DND-41 (cell line): ENCODE measurements around the gene HAAO.

Source experiments
- EZH2 ChIP-seq: IDR thresholded peaks from 3 replicates; pipeline ENCODE4 v1.6.1; 2012; ENCODE audit warnings: borderline replicate concordance, low read depth, mild to moderate bottlenecking, moderate library complexity, low read length, inconsistent platforms; ENCODE audit not compliant: severe bottlenecking
- TF ChIP-seq, protein P1 (sequence below): IDR thresholded peaks from 2 replicates; pipeline ENCODE4 v1.5.1; 2012; ENCODE audit warnings: borderline replicate concordance, low read length, moderate library complexity, mild to moderate bottlenecking; ENCODE audit not compliant: poor library complexity, severe bottlenecking; ENCODE audit errors: extremely low read depth

DNA sequence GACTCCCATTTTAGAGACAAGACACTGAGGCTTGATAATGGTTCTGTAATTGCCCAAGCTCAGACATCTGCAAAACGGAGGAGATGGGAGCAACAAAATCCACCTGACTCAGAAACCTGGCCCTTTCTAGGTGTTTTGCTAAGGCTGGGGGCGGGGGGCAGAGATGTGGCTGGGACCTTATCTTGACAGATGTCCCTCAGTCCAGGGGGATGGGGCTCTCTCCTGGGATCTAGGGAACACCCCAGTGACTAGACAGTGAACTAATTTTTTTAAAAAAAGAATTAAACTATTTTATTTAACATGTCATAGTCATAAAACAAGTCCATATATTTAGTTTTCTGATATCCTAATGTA, 32.0 kb upstream of the HAAO start:
- TF ChIP-seq, protein P1, sequence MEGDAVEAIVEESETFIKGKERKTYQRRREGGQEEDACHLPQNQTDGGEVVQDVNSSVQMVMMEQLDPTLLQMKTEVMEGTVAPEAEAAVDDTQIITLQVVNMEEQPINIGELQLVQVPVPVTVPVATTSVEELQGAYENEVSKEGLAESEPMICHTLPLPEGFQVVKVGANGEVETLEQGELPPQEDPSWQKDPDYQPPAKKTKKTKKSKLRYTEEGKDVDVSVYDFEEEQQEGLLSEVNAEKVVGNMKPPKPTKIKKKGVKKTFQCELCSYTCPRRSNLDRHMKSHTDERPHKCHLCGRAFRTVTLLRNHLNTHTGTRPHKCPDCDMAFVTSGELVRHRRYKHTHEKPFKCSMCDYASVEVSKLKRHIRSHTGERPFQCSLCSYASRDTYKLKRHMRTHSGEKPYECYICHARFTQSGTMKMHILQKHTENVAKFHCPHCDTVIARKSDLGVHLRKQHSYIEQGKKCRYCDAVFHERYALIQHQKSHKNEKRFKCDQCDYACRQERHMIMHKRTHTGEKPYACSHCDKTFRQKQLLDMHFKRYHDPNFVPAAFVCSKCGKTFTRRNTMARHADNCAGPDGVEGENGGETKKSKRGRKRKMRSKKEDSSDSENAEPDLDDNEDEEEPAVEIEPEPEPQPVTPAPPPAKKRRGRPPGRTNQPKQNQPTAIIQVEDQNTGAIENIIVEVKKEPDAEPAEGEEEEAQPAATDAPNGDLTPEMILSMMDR: no peak
- TF ChIP-seq EZH2: no peak
